ENCODE measurements around the gene PRELP.

GRCh38 chr1:203536575-203536974 is 61.0 kb downstream of the PRELP start:
- TF ChIP-seq POLR2AphosphoS5 (IDR thresholded peaks at IDR 0.05) (no peak), CTCF (IDR thresholded peaks at IDR 0.05 in 8 of 11, conservative IDR thresholded peaks at IDR 0.05 in 3 of 11) (no peak)

Data from spleen (tissue), 7 donors.